Erythroblast (primary cell): ENCODE measurements around the gene ANAPC5.

Experiments used
- GATA1 ChIP-seq: IDR thresholded peaks from 2 replicates; pipeline ENCODE4 v1.6.1; 2011; ENCODE audit warnings: low read depth, mild to moderate bottlenecking, control low read depth, low read length, moderate library complexity
- POLR2A ChIP-seq: IDR thresholded peaks from 2 replicates; pipeline ENCODE4 v1.6.1; 2011; ENCODE audit warnings: mild to moderate bottlenecking, low read length

- TF ChIP-seq POLR2A = no peak
- TF ChIP-seq GATA1 = no peak
Measured at GRCh38 chr12:121295746-121296617, 56.2 kb downstream of the ANAPC5 start.
